ENCODE measurements around the gene TRIM71. TPM values are rescaled to one million over a fixed set of nuclear protein-coding genes. Genes with fewer than 3 reads are reported as not detected.
"Not testable (repeated sequence)": the region's sequence is repeated elsewhere in the genome, so short reads cannot be mapped to it uniquely, and the experiment has no call there.

The TRIM71 gene
- total RNA-seq, 1 donor from 2014 or later = 117 TPM

- no peak for TF ChIP-seq CTCF (IDR thresholded peaks at IDR 0.05; ENCODE audit: partially characterized antibody, unreplicated experiment)
- Mint-ChIP-seq H3K27ac (ENCODE audit: unreplicated experiment) (no peak overlapping the region), H3K4me1 (ENCODE audit: low read depth, unreplicated experiment) (peaks cover 6% of the 10 kb centered on the region), H3K4me3 (ENCODE audit: unreplicated experiment) (no peak overlapping the region), H3K27me3 (ENCODE audit: unreplicated experiment) (peaks cover 1% of the 10 kb centered on the region), H3K9me3 (ENCODE audit: unreplicated experiment) (peaks cover 27% of the 10 kb centered on the region), H3K36me3 (ENCODE audit: unreplicated experiment) (no peaks in the 10 kb centered on the region)
- DNase-seq = no peak
These were observed 80.3 kb downstream of the TRIM71 start for GRCh38 chr3:32897981-32898623.

DNA sequence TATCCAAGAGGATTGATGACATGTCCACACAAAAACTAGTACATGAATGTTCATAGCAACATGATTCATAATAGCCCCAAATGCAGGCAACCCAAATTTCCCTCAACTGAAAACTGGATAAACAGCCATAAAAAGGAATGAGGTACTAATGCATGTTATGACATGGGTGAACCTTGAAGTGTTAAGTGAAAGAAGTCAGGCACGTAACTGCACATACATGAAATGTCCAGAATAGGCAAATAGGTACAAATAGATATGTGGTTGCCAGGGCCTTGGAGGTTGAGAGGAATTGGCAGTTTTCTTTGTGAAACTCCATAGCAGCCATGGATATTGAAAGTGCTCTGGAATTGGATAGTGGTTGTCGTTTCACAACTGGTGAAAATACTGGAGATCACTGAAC, 81.5 kb downstream of the TRIM71 start:
- Mint-ChIP-seq H3K4me1 (ENCODE audit: low read depth, unreplicated experiment) (peaks cover 6% of the 10 kb centered on the region), H3K27ac (ENCODE audit: unreplicated experiment) (no peak overlapping the region), H3K27me3 (ENCODE audit: unreplicated experiment) (peaks cover 1% of the 10 kb centered on the region), H3K9me3 (ENCODE audit: unreplicated experiment) (peaks cover 26% of the 10 kb centered on the region), H3K36me3 (ENCODE audit: unreplicated experiment) (peaks cover 5% of the 10 kb centered on the region), H3K4me3 (ENCODE audit: unreplicated experiment) (no peak overlapping the region)
- no peak for TF ChIP-seq CTCF (IDR thresholded peaks at IDR 0.05; ENCODE audit: partially characterized antibody, unreplicated experiment)
- no peak for DNase-seq

- DNase-seq = no peak
- H3K27ac Mint-ChIP-seq (ENCODE audit: unreplicated experiment) = no peak overlapping the region
- peaks cover 5% of the 10 kb centered on the region for H3K36me3 Mint-ChIP-seq (ENCODE audit: unreplicated experiment)
- peaks cover 2% of the 10 kb centered on the region for H3K4me1 Mint-ChIP-seq (ENCODE audit: low read depth, unreplicated experiment)
- TF ChIP-seq CTCF (IDR thresholded peaks at IDR 0.05; ENCODE audit: partially characterized antibody, unreplicated experiment) = no peak
- peaks cover 13% of the 10 kb centered on the region for H3K9me3 Mint-ChIP-seq (ENCODE audit: unreplicated experiment)
- no peak overlapping the region for H3K4me3 Mint-ChIP-seq (ENCODE audit: unreplicated experiment)
- peaks cover 1% of the 10 kb centered on the region for H3K27me3 Mint-ChIP-seq (ENCODE audit: unreplicated experiment)
These were observed 83.5 kb downstream of the TRIM71 start for GRCh38 chr3:32901005-32901932.

- H3K4me3 Mint-ChIP-seq (ENCODE audit: unreplicated experiment) = peak overlapping the region; percentile 76
- peak; percentile 76 for DNase-seq
- not testable (repeated sequence) for H3K36me3 Mint-ChIP-seq (ENCODE audit: unreplicated experiment); H3K4me1 Mint-ChIP-seq (ENCODE audit: low read depth, unreplicated experiment); H3K27me3 Mint-ChIP-seq (ENCODE audit: unreplicated experiment); H3K27ac Mint-ChIP-seq (ENCODE audit: unreplicated experiment)
- peaks cover 11% of the 10 kb centered on the region for H3K9me3 Mint-ChIP-seq (ENCODE audit: unreplicated experiment)
These were observed 85.1 kb downstream of the TRIM71 start for GRCh38 chr3:32902887-32903371.

- H3K4me3 Mint-ChIP-seq (ENCODE audit: unreplicated experiment) = peak overlapping the region; percentile 15
These were observed 86.2 kb downstream of the TRIM71 start for GRCh38 chr3:32903953-32904352.

More at GRCh38 chr3:32903953-32904352, 86.2 kb downstream of the TRIM71 start:
- Mint-ChIP-seq H3K27ac (ENCODE audit: unreplicated experiment) (no peak overlapping the region), H3K4me1 (ENCODE audit: low read depth, unreplicated experiment) (peaks cover 2% of the 10 kb centered on the region), H3K27me3 (ENCODE audit: unreplicated experiment) (peaks cover 1% of the 10 kb centered on the region), H3K36me3 (ENCODE audit: unreplicated experiment) (peaks cover 5% of the 10 kb centered on the region), H3K9me3 (ENCODE audit: unreplicated experiment) (peaks cover 11% of the 10 kb centered on the region)
- no peak for DNase-seq
- no peak for TF ChIP-seq CTCF (IDR thresholded peaks at IDR 0.05; ENCODE audit: partially characterized antibody, unreplicated experiment)
